ENCODE results near the gene POLR1G. TPM values are rescaled to one million over a fixed set of nuclear protein-coding genes. Genes with fewer than 3 reads are reported as not detected.

POLR1G gene
- total and polyA plus RNA-seq, 9 of the 15 experiments (the other 6 are each of a cell fraction or from before 2014, with no cell fraction given) = 3.0 to 50.1 (median 27.4) TPM

DNA sequence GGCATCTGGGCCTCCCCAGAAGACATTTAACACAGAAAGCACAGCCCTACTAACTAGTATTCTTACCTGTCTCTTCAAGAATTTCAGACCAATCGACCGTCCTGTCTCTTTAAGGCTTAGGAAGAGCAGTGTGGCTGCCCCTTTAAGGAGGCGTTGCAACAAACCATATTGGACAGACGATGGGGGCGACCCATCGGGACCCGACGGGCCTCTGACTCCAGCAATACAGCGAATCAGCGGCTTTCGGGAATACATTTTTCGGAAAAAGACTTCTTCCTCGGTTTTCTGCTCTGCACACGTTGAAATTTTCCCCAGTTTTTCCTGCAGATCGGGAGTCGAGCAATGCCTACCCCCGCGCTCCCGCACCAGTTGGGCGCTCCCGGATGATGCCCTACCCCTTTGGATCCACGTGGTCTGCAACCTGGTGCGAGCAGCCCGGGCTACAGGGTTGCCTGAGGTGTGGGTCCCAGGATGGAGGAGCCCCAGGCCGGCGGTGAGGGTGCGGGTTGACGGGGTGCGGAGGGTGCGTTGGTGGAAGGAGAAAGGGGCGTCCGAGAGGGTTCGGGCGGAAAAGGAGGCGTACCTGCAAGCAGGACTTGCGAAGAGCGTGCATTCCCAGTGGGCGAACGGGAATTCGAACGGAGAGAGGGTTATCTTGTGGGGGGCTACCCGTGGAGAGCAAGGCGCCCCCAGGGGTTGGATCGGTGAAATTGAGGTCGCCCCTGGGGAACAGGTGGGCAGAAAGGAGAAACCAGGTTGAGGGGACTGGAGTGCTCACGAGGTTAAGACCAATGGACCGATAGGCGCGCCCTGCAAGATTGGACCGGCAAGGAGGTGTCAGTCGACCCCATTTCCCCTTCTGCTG lies at the start of gene POLR1G (continued):
- TF ChIP-seq, protein P1, sequence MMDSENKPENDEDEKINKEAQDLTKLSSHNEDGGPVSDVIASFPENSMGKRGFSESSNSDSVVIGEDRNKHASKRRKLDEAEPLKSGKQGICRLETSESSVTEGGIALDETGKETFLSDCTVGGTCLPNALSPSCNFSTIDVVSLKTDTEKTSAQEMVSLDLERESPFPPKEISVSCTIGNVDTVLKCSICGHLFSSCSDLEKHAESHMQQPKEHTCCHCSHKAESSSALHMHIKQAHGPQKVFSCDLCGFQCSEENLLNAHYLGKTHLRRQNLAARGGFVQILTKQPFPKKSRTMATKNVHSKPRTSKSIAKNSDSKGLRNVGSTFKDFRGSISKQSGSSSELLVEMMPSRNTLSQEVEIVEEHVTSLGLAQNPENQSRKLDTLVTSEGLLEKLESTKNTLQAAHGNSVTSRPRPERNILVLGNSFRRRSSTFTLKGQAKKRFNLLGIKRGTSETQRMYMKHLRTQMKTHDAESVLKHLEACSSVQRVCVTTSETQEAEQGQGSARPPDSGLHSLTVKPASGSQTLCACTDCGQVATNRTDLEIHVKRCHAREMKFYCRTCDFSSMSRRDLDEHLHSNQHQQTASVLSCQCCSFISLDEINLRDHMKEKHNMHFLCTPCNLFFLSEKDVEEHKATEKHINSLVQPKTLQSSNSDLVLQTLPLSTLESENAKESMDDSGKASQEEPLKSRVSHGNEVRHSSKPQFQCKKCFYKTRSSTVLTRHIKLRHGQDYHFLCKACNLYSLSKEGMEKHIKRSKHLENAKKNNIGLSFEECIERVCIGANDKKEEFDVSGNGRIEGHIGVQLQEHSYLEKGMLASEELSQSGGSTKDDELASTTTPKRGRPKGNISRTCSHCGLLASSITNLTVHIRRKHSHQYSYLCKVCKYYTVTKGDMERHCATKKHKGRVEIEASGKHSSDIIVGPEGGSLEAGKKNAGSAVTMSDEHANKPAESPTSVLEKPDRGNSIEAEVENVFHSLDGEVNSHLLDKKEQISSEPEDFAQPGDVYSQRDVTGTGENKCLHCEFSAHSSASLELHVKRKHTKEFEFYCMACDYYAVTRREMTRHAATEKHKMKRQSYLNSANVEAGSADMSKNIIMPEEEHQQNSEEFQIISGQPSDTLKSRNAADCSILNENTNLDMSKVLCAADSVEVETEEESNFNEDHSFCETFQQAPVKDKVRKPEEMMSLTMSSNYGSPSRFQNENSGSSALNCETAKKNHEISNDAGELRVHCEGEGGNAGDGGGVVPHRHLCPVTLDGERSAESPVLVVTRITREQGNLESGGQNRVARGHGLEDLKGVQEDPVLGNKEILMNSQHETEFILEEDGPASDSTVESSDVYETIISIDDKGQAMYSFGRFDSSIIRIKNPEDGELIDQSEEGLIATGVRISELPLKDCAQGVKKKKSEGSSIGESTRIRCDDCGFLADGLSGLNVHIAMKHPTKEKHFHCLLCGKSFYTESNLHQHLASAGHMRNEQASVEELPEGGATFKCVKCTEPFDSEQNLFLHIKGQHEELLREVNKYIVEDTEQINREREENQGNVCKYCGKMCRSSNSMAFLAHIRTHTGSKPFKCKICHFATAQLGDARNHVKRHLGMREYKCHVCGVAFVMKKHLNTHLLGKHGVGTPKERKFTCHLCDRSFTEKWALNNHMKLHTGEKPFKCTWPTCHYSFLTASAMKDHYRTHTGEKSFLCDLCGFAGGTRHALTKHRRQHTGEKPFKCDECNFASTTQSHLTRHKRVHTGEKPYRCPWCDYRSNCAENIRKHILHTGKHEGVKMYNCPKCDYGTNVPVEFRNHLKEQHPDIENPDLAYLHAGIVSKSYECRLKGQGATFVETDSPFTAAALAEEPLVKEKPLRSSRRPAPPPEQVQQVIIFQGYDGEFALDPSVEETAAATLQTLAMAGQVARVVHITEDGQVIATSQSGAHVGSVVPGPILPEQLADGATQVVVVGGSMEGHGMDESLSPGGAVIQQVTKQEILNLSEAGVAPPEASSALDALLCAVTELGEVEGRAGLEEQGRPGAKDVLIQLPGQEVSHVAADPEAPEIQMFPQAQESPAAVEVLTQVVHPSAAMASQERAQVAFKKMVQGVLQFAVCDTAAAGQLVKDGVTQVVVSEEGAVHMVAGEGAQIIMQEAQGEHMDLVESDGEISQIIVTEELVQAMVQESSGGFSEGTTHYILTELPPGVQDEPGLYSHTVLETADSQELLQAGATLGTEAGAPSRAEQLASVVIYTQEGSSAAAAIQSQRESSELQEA (IDR thresholded peaks at IDR 0.05; ENCODE audit: low read depth) = no peak
- TF ChIP-seq ATF7 (IDR thresholded peaks at IDR 0.05) (peak; percentile 100), NR2C2 (CRISPR knock-in tag; IDR thresholded peaks at IDR 0.05) (no peak), NR2C2 (tag; IDR thresholded peaks at IDR 0.05) (no peak), HEY1 (CRISPR knock-in tag; IDR thresholded peaks at IDR 0.05; ENCODE audit: borderline replicate concordance) (peak; percentile 1; the same call in 1 of the 2 replicates), PCBP2 (IDR thresholded peaks at IDR 0.05; ENCODE audit: low read depth, low read length, poor library complexity, severe bottlenecking) (no peak), YBX1 (IDR thresholded peaks at IDR 0.05) (no peak), U2AF1 (optimal IDR thresholded peaks at IDR 0.05; ENCODE audit: low read depth, low read length) (no peak), CSDE1 (IDR thresholded peaks at IDR 0.05) (no peak), PHTF2 (CRISPR knock-in tag; IDR thresholded peaks at IDR 0.05) (no peak), E2F3 (CRISPR knock-in tag; IDR thresholded peaks at IDR 0.05) (no peak), ZNF212 (CRISPR knock-in tag; IDR thresholded peaks at IDR 0.05) (no peak)
- TF ChIP-seq, protein P2, sequence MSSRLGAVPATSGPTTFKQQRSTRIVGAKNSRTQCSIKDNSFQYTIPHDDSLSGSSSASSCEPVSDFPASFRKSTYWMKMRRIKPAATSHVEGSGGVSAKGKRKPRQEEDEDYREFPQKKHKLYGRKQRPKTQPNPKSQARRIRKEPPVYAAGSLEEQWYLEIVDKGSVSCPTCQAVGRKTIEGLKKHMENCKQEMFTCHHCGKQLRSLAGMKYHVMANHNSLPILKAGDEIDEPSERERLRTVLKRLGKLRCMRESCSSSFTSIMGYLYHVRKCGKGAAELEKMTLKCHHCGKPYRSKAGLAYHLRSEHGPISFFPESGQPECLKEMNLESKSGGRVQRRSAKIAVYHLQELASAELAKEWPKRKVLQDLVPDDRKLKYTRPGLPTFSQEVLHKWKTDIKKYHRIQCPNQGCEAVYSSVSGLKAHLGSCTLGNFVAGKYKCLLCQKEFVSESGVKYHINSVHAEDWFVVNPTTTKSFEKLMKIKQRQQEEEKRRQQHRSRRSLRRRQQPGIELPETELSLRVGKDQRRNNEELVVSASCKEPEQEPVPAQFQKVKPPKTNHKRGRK (tag; IDR thresholded peaks at IDR 0.05) = no peak
- TF ChIP-seq, protein P3, sequence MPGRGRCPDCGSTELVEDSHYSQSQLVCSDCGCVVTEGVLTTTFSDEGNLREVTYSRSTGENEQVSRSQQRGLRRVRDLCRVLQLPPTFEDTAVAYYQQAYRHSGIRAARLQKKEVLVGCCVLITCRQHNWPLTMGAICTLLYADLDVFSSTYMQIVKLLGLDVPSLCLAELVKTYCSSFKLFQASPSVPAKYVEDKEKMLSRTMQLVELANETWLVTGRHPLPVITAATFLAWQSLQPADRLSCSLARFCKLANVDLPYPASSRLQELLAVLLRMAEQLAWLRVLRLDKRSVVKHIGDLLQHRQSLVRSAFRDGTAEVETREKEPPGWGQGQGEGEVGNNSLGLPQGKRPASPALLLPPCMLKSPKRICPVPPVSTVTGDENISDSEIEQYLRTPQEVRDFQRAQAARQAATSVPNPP (IDR thresholded peaks at IDR 0.05; ENCODE audit: borderline replicate concordance, insufficient read depth, insufficient read length) = no peak

Data from K562 (cell line).